ENCODE data around the gene FSTL4. TPM values are rescaled to one million over a fixed set of nuclear protein-coding genes. Genes with fewer than 3 reads are reported as not detected.

The FSTL4 gene
- total RNA-seq, 2 donors from 2014 or later: not detected

- no peak for TF ChIP-seq CTCF (IDR thresholded peaks at IDR 0.05)
- Histone ChIP-seq H3K27ac (no peak overlapping the region), H3K27me3 (no peaks in the 10 kb centered on the region)
Measured at GRCh38 chr5:133232911-133233310, 379.4 kb downstream of the FSTL4 start.

GRCh38 chr5:133232435-133232834 lies 379.9 kb downstream of the FSTL4 start:
- H3K4me3 ChIP-seq: no peak overlapping the region
- no peak for DNase-seq (ENCODE audit: low spot score)
- H3K27ac ChIP-seq: no peak overlapping the region
- H3K36me3 ChIP-seq: no peaks in the 10 kb centered on the region
- H3K27me3 ChIP-seq: no peaks in the 10 kb centered on the region
- no peaks in the 10 kb centered on the region for H3K4me1 ChIP-seq
- no peaks in the 10 kb centered on the region for H3K9me3 ChIP-seq
- no peak for TF ChIP-seq CTCF (IDR thresholded peaks at IDR 0.05)

More at GRCh38 chr5:133232911-133233310, 379.4 kb downstream of the FSTL4 start:
- Histone ChIP-seq H3K4me3 (no peak overlapping the region), H3K9me3 (no peaks in the 10 kb centered on the region), H3K36me3 (no peaks in the 10 kb centered on the region), H3K4me1 (no peaks in the 10 kb centered on the region)
- no peak for DNase-seq (ENCODE audit: low spot score)

GRCh38 chr5:133232011-133232410 lies 380.3 kb downstream of the FSTL4 start:
- Histone ChIP-seq H3K4me3 (no peak overlapping the region), H3K27me3 (no peaks in the 10 kb centered on the region), H3K27ac (no peak overlapping the region), H3K9me3 (no peaks in the 10 kb centered on the region), H3K4me1 (no peaks in the 10 kb centered on the region), H3K36me3 (no peaks in the 10 kb centered on the region)
- no peak for TF ChIP-seq CTCF (IDR thresholded peaks at IDR 0.05)
- no peak for DNase-seq (ENCODE audit: low spot score)

- H3K9me3 ChIP-seq: no peaks in the 10 kb centered on the region
- DNase-seq (ENCODE audit: low spot score): no peak
- no peaks in the 10 kb centered on the region for H3K36me3 ChIP-seq
- H3K27me3 ChIP-seq: no peaks in the 10 kb centered on the region
- TF ChIP-seq CTCF (IDR thresholded peaks at IDR 0.05): no peak
- H3K27ac ChIP-seq: no peak overlapping the region
- H3K4me3 ChIP-seq: no peak overlapping the region
- H3K4me1 ChIP-seq: no peaks in the 10 kb centered on the region
Measured at GRCh38 chr5:133230823-133231578, 381.3 kb downstream of the FSTL4 start.

GRCh38 chr5:133229931-133230664 lies 382.2 kb downstream of the FSTL4 start:
- no peaks in the 10 kb centered on the region for H3K9me3 ChIP-seq

More at GRCh38 chr5:133229931-133230664, 382.2 kb downstream of the FSTL4 start:
- no peaks in the 10 kb centered on the region for H3K36me3 ChIP-seq
- H3K27ac ChIP-seq: no peak overlapping the region
- no peaks in the 10 kb centered on the region for H3K4me1 ChIP-seq
- H3K27me3 ChIP-seq: no peaks in the 10 kb centered on the region
- no peak overlapping the region for H3K4me3 ChIP-seq
- TF ChIP-seq CTCF (IDR thresholded peaks at IDR 0.05): no peak
- no peak for DNase-seq (ENCODE audit: low spot score)
